Measurements from ENCODE around the gene MCL1.
A peak's percentile ranks its signal among the peaks of the same experiment; 100 is the strongest.

Gene MCL1

DNA sequence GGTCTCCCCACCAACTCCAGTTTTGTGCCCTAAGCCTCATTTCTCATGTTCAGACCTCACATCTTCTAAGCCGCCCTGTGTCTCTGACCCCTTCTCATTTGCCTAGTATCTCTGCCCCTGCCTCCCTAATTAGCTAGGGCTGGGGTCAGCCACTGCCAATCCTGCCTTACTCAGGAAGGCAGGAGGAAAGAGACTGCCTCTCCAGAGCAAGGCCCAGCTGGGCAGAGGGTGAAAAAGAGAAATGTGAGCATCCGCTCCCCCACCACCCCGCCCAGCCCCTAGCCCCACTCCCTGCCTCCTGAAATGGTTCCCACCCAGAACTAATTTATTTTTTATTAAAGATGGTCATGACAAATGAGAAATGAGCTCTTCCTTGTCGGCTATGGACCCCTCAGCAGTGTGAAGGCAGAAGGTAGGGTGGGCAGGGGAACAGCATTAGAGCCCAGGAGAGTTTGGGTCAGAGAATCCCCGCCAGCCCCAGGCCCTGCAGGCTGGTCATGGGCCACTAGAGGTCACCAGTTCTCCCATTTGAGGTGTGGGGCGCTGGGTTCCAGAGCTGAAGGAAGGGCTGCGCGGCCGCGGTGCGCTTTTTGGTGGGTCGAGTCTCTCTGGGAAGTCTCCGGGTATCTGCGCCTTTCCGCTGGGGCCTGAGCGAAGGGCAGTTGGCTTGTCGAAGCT, 18.7 kb downstream of the MCL1 start:
- H3K4me3 ChIP-seq (ENCODE audit: low read depth, low read length), result peak overlapping the region; percentile 83
- TF ChIP-seq, protein P1, sequence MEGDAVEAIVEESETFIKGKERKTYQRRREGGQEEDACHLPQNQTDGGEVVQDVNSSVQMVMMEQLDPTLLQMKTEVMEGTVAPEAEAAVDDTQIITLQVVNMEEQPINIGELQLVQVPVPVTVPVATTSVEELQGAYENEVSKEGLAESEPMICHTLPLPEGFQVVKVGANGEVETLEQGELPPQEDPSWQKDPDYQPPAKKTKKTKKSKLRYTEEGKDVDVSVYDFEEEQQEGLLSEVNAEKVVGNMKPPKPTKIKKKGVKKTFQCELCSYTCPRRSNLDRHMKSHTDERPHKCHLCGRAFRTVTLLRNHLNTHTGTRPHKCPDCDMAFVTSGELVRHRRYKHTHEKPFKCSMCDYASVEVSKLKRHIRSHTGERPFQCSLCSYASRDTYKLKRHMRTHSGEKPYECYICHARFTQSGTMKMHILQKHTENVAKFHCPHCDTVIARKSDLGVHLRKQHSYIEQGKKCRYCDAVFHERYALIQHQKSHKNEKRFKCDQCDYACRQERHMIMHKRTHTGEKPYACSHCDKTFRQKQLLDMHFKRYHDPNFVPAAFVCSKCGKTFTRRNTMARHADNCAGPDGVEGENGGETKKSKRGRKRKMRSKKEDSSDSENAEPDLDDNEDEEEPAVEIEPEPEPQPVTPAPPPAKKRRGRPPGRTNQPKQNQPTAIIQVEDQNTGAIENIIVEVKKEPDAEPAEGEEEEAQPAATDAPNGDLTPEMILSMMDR (IDR thresholded peaks at IDR 0.05; ENCODE audit: insufficient read depth, low read depth, low read length, missing control alignments), result peak; percentile 90
- DNase-seq (ENCODE audit: low read depth), result peak; percentile 94

DNA sequence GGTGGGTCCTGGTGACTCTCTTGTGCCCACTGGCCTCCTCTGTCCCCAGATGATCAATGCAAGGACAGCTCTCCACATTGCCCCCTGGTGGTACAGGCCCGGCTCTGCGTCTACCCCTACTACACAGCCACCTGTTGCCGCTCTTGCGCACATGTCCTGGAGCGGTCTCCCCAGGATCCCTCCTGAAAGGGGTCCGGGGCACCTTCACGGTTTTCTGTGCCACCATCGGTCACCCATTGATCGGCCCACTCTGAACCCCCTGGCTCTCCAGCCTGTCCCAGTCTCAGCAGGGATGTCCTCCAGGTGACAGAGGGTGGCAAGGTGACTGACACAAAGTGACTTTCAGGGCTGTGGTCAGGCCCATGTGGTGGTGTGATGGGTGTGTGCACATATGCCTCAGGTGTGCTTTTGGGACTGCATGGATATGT, 19.4 kb downstream of the MCL1 start:
- peak overlapping the region; percentile 83; the same call in 1 of the 2 replicates for H3K4me3 ChIP-seq (ENCODE audit: low read depth, low read length)
- peak; percentile 87 for DNase-seq (ENCODE audit: low read depth)
- TF ChIP-seq, protein P1 (IDR thresholded peaks at IDR 0.05; ENCODE audit: insufficient read depth, low read depth, low read length, missing control alignments), result peak; percentile 98

DNA sequence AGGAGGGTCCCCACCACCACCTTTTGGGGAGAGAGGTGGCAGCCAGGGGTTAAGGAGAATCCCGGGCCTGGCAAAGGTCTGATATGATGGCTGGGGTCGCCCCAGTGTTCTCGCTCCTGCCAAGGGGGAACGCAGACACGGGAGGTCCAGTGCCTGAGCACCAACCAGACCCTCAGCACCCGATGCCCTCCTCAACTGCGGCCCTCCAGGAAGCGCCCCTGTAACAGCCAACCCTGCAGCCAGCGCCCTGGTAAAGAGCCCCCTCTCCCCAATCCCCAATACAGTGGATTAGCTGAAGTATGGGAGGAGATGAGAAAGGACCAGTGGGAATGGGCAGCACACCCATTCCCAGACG, 19.8 kb downstream of the MCL1 start:
- TF ChIP-seq, protein P1 (IDR thresholded peaks at IDR 0.05; ENCODE audit: insufficient read depth, low read depth, low read length, missing control alignments), result no peak
- H3K4me3 ChIP-seq (ENCODE audit: low read depth, low read length), result no peak overlapping the region

DNA sequence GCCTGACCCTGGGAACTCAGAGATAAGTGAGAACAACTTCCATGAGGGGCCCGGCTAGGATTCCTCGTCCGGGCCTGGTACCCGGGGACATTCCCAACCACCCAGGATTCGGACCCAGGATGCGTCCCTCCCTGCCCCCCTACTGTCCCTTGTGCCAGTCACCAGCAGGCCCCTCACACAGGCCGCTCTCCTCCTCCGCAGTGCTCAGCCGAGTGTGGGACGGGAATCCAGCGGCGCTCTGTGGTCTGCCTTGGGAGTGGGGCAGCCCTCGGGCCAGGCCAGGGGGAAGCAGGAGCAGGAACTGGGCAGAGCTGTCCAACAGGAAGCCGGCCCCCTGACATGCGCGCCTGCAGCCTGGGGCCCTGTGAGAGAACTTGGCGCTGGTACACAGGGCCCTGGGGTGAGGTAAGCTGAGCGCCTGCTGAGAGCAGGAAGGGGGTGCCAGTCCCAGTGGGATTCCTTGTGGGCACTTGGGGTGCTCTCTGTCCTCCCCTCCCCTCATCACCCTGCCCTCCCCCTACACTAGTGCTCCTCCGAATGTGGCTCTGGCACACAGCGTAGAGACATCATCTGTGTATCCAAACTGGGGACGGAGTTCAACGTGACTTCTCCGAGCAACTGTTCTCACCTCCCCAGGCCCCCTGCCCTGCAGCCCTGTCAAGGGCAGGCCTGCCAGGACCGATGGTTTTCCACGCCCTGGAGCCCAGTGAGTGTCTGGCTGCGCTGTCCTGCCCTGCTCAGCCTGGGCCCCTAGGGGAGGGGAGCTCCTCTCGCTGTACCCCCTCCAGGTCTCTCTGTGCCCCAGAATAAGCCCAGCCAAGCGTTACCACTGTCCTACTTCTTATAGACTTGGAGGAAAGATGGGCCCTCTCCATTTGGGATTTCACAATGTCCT, 20.4 kb downstream of the MCL1 start:
- no peak overlapping the region for H3K4me3 ChIP-seq (ENCODE audit: low read depth, low read length)
- peak; percentile 10 for DNase-seq (ENCODE audit: low read depth)
- TF ChIP-seq, protein P1 (IDR thresholded peaks at IDR 0.05; ENCODE audit: insufficient read depth, low read depth, low read length, missing control alignments), result no peak

More for the DNA sequence above, 19.8 kb downstream of the MCL1 start:
- no peak for DNase-seq (ENCODE audit: low read depth)

DNA sequence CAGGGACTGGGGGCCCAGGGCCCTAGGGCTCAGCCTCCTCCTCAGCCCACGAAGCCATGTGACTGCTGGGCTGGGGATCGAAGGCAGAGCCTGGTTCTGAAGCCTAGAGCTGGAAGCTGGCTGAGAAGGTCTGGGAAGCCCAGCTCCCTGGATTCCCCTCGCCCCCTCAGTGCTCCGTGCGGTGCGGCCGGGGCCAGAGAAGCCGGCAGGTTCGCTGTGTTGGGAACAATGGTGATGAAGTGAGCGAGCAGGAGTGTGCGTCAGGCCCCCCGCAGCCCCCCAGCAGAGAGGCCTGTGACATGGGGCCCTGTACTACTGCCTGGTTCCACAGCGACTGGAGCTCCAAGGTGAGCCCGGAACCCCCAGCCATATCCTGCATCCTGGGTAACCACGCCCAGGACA, 21.1 kb downstream of the MCL1 start:
- DNase-seq (ENCODE audit: low read depth), result no peak
- no peak overlapping the region for H3K4me3 ChIP-seq (ENCODE audit: low read depth, low read length)
- TF ChIP-seq, protein P1 (IDR thresholded peaks at IDR 0.05; ENCODE audit: insufficient read depth, low read depth, low read length, missing control alignments), result no peak

DNA sequence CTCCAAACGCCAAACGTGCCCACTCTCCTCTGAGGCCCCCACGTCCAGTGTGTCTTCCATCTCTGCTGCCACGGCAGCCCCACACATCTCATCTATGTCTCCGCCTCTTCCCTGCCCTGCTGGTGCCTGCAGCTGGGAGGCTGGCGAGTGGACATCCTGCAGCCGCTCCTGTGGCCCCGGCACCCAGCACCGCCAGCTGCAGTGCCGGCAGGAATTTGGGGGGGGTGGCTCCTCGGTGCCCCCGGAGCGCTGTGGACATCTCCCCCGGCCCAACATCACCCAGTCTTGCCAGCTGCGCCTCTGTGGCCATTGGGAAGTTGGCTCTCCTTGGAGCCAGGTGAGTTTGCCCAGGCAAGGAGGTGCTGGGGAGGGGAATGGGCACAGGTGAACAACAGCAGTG, 21.6 kb downstream of the MCL1 start:
- TF ChIP-seq, protein P1 (IDR thresholded peaks at IDR 0.05; ENCODE audit: insufficient read depth, low read depth, low read length, missing control alignments), result no peak
- H3K4me3 ChIP-seq (ENCODE audit: low read depth, low read length), result no peak overlapping the region
- no peak for DNase-seq (ENCODE audit: low read depth)
